Calu3 (cell line): ENCODE results near the gene FLVCR2. TPM values are rescaled to one million over a fixed set of nuclear protein-coding genes. Genes with fewer than 3 reads are reported as not detected.

Experiments used
- BruUV-seq: library from RNA; stranded (reverse); fragments of 400-500 nt; replicated peaks from 2 replicates; lab custom pipeline; 2021; lab: Mats Ljungman, UMichigan
- CTCF ChIA-PET: fragments of 300-600 bp; sonication (Branson Sonifier 250); formaldehyde crosslinking; loops from one replicate; lab custom pipeline; 2022; ENCODE audit warnings: antibody characterized with exemption; lab: Charles Lee
- DNase-seq: peaks from one replicate; pipeline ENCODE4 v3.0.0; 2022
- H3K27ac Mint-ChIP-seq: one replicate; pipeline ENCODE4 v1.8.0; 2022; ENCODE audit warnings: mixed read lengths; ENCODE audit not compliant: unreplicated experiment
- H3K27me3 Mint-ChIP-seq: one replicate; pipeline ENCODE4 v1.8.0; 2022; ENCODE audit warnings: mixed read lengths; ENCODE audit not compliant: unreplicated experiment
- H3K36me3 Mint-ChIP-seq: one replicate; pipeline ENCODE4 v1.8.0; 2022; ENCODE audit warnings: mild to moderate bottlenecking, moderate library complexity, mixed read lengths; ENCODE audit not compliant: insufficient read depth, unreplicated experiment
- H3K4me1 Mint-ChIP-seq: one replicate; pipeline ENCODE4 v1.8.0; 2022; ENCODE audit warnings: mild to moderate bottlenecking, low read depth, mixed read lengths; ENCODE audit not compliant: unreplicated experiment
- H3K4me3 Mint-ChIP-seq: one replicate; pipeline ENCODE4 v1.8.0; 2022; ENCODE audit warnings: mild to moderate bottlenecking, low read depth, moderate library complexity, mixed read lengths; ENCODE audit not compliant: unreplicated experiment
- H3K9me3 Mint-ChIP-seq: one replicate; pipeline ENCODE4 v1.8.0; 2022; ENCODE audit warnings: low read depth, mixed read lengths; ENCODE audit not compliant: unreplicated experiment
- intact Hi-C: fragments of 100-400 bp; cut with micrococcal nuclease; formaldehyde crosslinking; loops from one replicate; pipeline ENCODE4 v1.10.0; 2022; ENCODE audit not compliant: unreplicated experiment
- total RNA-seq: library from RNA; stranded (reverse); gene quantifications from 2 replicates; pipeline ENCODE4 v1.2.3, GENCODE V29; 2022
- TF ChIP-seq, protein P1 (sequence below): fragments of 200-600 bp; IDR thresholded peaks from one replicate; pipeline ENCODE4 v1.8.0; 2022; ENCODE audit warnings: antibody characterized with exemption; ENCODE audit not compliant: unreplicated experiment

Gene FLVCR2
- total RNA-seq, 1 experiment from 2014 or later, result 1.4 TPM

DNA sequence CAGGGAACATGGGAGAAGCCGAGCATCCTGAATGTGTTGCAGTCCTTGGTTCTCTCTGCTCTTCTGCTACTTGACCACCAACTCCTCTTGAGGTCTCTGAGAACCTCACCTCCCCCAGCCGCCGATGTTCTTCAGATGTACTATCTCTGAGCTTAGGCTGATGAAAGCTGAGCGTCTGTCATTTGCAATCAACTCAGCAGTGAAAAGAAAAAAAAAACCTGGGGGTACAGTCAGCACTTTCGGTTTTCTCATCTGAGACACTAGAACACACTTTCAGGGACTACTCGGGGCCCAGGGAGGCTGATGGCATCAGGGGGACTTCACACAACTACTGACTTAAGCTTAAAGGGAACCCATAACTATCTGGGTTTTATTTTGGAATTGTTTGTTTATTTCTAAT is 9.6 kb upstream of the FLVCR2 start:
- Mint-ChIP-seq H3K36me3 (peaks cover 3% of the 10 kb centered on the region), H3K27me3 (peaks cover 21% of the 10 kb centered on the region), H3K27ac (no peak overlapping the region), H3K4me3 (no peak overlapping the region), H3K9me3 (no peaks in the 10 kb centered on the region), H3K4me1 (peaks cover 25% of the 10 kb centered on the region)
- TF ChIP-seq, protein P1, sequence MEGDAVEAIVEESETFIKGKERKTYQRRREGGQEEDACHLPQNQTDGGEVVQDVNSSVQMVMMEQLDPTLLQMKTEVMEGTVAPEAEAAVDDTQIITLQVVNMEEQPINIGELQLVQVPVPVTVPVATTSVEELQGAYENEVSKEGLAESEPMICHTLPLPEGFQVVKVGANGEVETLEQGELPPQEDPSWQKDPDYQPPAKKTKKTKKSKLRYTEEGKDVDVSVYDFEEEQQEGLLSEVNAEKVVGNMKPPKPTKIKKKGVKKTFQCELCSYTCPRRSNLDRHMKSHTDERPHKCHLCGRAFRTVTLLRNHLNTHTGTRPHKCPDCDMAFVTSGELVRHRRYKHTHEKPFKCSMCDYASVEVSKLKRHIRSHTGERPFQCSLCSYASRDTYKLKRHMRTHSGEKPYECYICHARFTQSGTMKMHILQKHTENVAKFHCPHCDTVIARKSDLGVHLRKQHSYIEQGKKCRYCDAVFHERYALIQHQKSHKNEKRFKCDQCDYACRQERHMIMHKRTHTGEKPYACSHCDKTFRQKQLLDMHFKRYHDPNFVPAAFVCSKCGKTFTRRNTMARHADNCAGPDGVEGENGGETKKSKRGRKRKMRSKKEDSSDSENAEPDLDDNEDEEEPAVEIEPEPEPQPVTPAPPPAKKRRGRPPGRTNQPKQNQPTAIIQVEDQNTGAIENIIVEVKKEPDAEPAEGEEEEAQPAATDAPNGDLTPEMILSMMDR, result no peak
- CTCF ChIA-PET, result no interaction called here
- intact Hi-C loops, result loop anchor here (10.0 kb wide), 1 partner anchor 434 kb away; no protein-coding TSS in a partner anchor
- DNase-seq, result no peak
- no TSS peak for BruUV-seq

DNA sequence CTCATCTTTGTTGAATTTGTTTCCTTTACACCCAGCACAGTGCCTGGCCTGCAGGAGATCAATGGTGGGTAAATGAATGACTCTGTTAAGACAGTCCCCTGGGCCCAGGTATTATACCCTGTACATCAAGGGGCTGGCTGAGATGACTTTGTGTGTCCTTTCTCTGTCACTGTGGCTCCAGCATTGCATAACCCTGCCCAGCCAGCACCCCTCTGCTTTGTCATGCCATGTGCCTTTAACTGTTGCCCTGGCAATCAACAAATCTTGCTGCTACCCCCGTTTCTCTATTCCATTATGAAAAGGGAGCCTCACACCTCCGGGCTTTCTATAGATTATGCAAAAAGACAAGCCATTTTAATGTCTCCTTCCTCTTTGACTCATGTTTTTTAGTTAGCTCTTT is 7.6 kb upstream of the FLVCR2 start:
- no peak for DNase-seq
- Mint-ChIP-seq H3K9me3 (no peaks in the 10 kb centered on the region), H3K27me3 (peaks cover 10% of the 10 kb centered on the region), H3K27ac (no peak overlapping the region), H3K4me1 (peaks cover 25% of the 10 kb centered on the region), H3K36me3 (peaks cover 3% of the 10 kb centered on the region), H3K4me3 (no peak overlapping the region)
- TF ChIP-seq, protein P1, result no peak
- CTCF ChIA-PET, result no interaction called here
- no TSS peak for BruUV-seq
- intact Hi-C loops, result no loop called here

DNA sequence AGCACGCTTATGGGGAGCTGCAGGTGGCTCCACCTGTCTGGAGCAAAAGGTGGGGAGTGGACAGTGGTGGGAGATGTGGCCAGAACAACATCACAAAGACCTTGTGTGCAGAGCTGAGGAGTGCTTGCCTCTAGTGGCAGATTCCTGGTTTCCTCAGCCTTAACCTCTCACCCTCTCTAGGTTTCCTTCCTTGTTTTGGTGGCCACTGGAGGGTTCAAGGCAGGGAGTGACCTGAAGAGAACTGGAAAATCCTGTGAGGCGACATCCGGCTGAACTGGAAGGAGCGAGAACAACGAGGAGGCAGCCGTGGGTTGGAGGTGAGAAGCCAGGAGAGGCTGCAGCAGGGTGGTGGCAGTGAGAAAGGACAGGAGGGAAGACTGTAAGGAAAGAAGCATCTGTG is 6.3 kb upstream of the FLVCR2 start:
- DNase-seq, result no peak
- BruUV-seq, result no TSS peak
- intact Hi-C loops, result no loop called here
- H3K4me1 Mint-ChIP-seq, result peaks cover 13% of the 10 kb centered on the region
- no peak overlapping the region for H3K4me3 Mint-ChIP-seq
- no peaks in the 10 kb centered on the region for H3K9me3 Mint-ChIP-seq
- H3K27ac Mint-ChIP-seq, result no peak overlapping the region
- H3K36me3 Mint-ChIP-seq, result no peaks in the 10 kb centered on the region
- H3K27me3 Mint-ChIP-seq, result no peaks in the 10 kb centered on the region
- TF ChIP-seq, protein P1, result no peak
- CTCF ChIA-PET, result interaction anchor here (0.6 to 1.0 kb wide), 2 partner anchors 18 to 954 kb away, joined by 3 read pairs; no protein-coding TSS in a partner anchor

DNA sequence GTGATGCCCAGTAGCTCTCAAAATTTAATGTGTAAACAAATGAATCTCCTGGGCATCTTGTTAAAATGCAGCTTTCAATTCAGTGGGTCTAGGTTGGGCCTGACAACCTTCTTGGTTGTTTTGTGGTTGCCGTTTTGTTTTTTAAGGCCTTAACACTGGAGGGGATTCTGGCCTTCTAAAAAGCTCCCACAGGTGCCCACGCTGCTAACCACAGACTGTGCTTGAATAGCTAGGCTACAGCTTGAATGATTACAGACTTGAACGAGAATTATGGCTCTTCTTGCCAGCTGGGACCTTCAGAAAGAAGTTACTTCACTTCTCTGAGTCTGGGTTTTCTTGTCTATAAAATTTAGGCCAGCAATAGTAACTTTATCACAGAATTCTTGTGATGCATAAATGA is 1.3 kb upstream of the FLVCR2 start:
- CTCF ChIA-PET, result interaction anchor here (0.7 to 4.8 kb wide), 9 partner anchors 11 to 474 kb away, joined by 3 to 33 read pairs (median 3); no protein-coding TSS in a partner anchor
- no peak overlapping the region for H3K4me3 Mint-ChIP-seq
- no TSS peak for BruUV-seq
- H3K27ac Mint-ChIP-seq, result no peak overlapping the region
- peaks cover 15% of the 10 kb centered on the region for H3K4me1 Mint-ChIP-seq
- H3K27me3 Mint-ChIP-seq, result no peaks in the 10 kb centered on the region
- no peak for DNase-seq
- intact Hi-C loops, result loop anchor here (1.0 kb wide), 1 partner anchor 77 kb away; no protein-coding TSS in a partner anchor
- TF ChIP-seq, protein P1, result no peak
- H3K36me3 Mint-ChIP-seq, result peaks cover 16% of the 10 kb centered on the region
- no peaks in the 10 kb centered on the region for H3K9me3 Mint-ChIP-seq
